K562 (cell line): ENCODE measurements around the gene YES1.

Experiments used
- ARNT ChIP-seq, 2 experiments: fragments of 450-650 bp; IDR thresholded peaks; 2 replicates each; pipeline ENCODE4 v1.6.1; 2016; ENCODE audit warnings: mild to moderate bottlenecking in 1 of 2
- CTCF ChIP-seq, 3 experiments: IDR thresholded peaks in 2 of 3; conservative IDR thresholded peaks in 1 of 3; 2 replicates each; pipeline ENCODE4 v1.5.1; 2011 to 2012; ENCODE audit warnings: low read length in 3 of 3, mild to moderate bottlenecking in 3 of 3, control low read depth in 2 of 3, improper control_type of control experiment in 1 of 3, inconsistent platforms in 1 of 3, low read depth in 1 of 3, mixed read lengths in 1 of 3, moderate library complexity in 1 of 3; ENCODE audit not compliant: insufficient read depth in 2 of 3
- FOSL1 ChIP-seq: fragments of 200-800 bp; sonication (Bioruptor generic); conservative IDR thresholded peaks from 2 replicates; pipeline ENCODE4 v1.6.1; 2016; ENCODE audit warnings: missing genetic modification characterization, missing compliant biosample characterization
- KAT7 ChIP-seq: sonication (generic); formaldehyde crosslinking; IDR thresholded peaks from 2 replicates; pipeline ENCODE4 v1.8.0; 2022; ENCODE audit warnings: missing genetic modification reagents, mild to moderate bottlenecking, borderline replicate concordance
- NCOA1 ChIP-seq: fragments of 450-650 bp; IDR thresholded peaks from 2 replicates; pipeline ENCODE4 v1.6.1; 2016; ENCODE audit warnings: low read depth
- NFIC ChIP-seq: fragments of 450-650 bp; IDR thresholded peaks from 2 replicates; pipeline ENCODE4 v1.6.1; 2017; ENCODE audit warnings: mild to moderate bottlenecking, inconsistent platforms
- POLR2A ChIP-seq: fragments of 450-650 bp; conservative IDR thresholded peaks from 2 replicates; pipeline ENCODE4 v1.6.1; 2016
- RAD21 ChIP-seq, 2 experiments: fragments of 250-450 bp in 1 of 2; fragments of 450-650 bp in 1 of 2; sonication (Bioruptor Pico) in 1 of 2; formaldehyde crosslinking in 1 of 2; IDR thresholded peaks in 1 of 2; conservative IDR thresholded peaks in 1 of 2; 2 replicates each; pipeline versions ENCODE4 v1.4.0 to v1.8.0; 2020 to 2022; ENCODE audit warnings: mild to moderate bottlenecking in 2 of 2, moderate library complexity in 1 of 2
- RCOR1 ChIP-seq, 2 experiments: IDR thresholded peaks; 2 replicates each; pipeline ENCODE4 v1.6.1; 2012; ENCODE audit warnings: low read depth in 2 of 2, low read length in 2 of 2, borderline replicate concordance in 1 of 2, improper control_type of control experiment in 1 of 2
- SRSF3 ChIP-seq: fragments of 200-400 bp; formaldehyde crosslinking; IDR thresholded peaks from 2 replicates; pipeline ENCODE4 v1.6.1; 2016; ENCODE audit warnings: mild to moderate bottlenecking, low read length, moderate library complexity; ENCODE audit not compliant: insufficient read depth
- U2AF2 ChIP-seq: fragments of 200-400 bp; formaldehyde crosslinking; optimal IDR thresholded peaks from 2 replicates; pipeline ENCODE3; 2017; ENCODE audit warnings: low read depth, mild to moderate bottlenecking, low read length
- ZBTB40 ChIP-seq, 2 experiments: fragments of 450-650 bp in 1 of 2; sonication (generic) in 1 of 2; formaldehyde crosslinking in 1 of 2; IDR thresholded peaks; 2 replicates each; pipeline versions ENCODE4 v1.7.1 to v1.9.0; 2016 to 2022; ENCODE audit warnings: inconsistent platforms in 1 of 2, mild to moderate bottlenecking in 1 of 2, missing genetic modification reagents in 1 of 2
- ZNF766 ChIP-seq: fragments of 200-800 bp; sonication (Bioruptor generic); conservative IDR thresholded peaks from 2 replicates; pipeline ENCODE4 v1.6.1; 2016; ENCODE audit warnings: missing genetic modification characterization, missing compliant biosample characterization

- TF ChIP-seq RAD21 (CRISPR knock-in tag; conservative IDR thresholded peaks at IDR 0.05 in 1 of 2, IDR thresholded peaks at IDR 0.05 in 1 of 2), result no peak
- no peak for TF ChIP-seq SRSF3
- no peak for TF ChIP-seq RCOR1 (IDR thresholded peaks at IDR 0.05; ENCODE audit: borderline replicate concordance in 1 of 2, low read depth in 2 of 2, low read length in 2 of 2)
- TF ChIP-seq U2AF2, result no peak
- TF ChIP-seq ZBTB40 (IDR thresholded peaks at IDR 0.05), result no peak
- no peak for TF ChIP-seq ZBTB40 (CRISPR knock-in tag; IDR thresholded peaks at IDR 0.05)
- no peak for TF ChIP-seq ZNF766
- no peak for TF ChIP-seq FOSL1 (tag)
- no peak for TF ChIP-seq POLR2A
- TF ChIP-seq KAT7, result no peak
- no peak for TF ChIP-seq NFIC
- no peak for TF ChIP-seq ARNT (IDR thresholded peaks at IDR 0.05)
- no peak for TF ChIP-seq CTCF (IDR thresholded peaks at IDR 0.05 in 2 of 3, conservative IDR thresholded peaks at IDR 0.05 in 1 of 3; ENCODE audit: insufficient read depth in 2 of 3, low read depth in 1 of 3, low read length in 3 of 3)
- TF ChIP-seq NCOA1, result no peak
Measured at GRCh38 chr18:808086-808485, 4.0 kb downstream of the YES1 start.
